GM19025 (cell line): ENCODE measurements around the gene NCOA3.

Source experiments
- ATAC-seq: cut with Tn5 transposase; IDR thresholded peaks from one replicate; pipeline ENCODE4 v1.9.1; 2021; ENCODE audit warnings: mild to moderate bottlenecking, low read depth, moderate library complexity; ENCODE audit not compliant: unreplicated experiment

The NCOA3 gene

DNA sequence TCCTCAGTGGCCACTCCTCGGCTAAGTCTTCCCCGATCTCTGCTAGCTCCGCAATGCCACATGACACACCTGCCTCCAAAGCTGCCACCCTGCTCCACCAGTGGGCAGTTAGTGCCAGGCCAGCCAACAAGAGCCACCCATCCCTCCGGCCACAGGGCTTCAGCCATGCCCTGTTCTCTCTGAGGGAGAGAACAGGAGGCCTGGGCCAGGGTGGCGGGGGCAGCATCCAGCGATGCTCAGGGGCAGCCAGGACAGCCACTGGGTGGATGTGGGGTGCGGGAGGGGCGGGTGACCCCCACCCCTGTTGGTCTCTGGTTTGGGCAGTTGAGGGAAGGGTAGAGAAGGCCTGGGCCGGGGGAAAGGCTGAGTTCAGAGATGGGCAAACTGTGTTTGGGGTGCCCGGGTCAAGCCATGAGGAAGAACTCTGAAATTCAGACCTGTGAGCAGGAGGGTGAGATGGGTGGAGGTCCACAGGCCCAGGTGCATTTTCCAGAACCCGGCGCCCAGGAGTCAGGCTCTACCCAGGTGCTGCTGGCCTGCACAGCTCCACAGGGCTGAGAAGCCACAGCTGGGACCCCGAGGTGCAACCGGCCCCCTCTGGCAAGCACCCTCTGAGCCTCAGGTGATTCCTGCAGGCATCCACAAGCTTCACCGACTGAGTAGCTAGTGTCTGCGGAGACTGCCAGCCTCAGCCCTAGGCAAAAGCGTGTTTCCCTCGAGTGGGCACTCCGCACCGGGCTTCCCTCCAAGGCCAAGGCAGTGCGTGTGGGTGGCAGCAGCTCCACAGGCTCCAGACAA is 192.5 kb downstream of the NCOA3 start:
- ATAC-seq: no peak

DNA sequence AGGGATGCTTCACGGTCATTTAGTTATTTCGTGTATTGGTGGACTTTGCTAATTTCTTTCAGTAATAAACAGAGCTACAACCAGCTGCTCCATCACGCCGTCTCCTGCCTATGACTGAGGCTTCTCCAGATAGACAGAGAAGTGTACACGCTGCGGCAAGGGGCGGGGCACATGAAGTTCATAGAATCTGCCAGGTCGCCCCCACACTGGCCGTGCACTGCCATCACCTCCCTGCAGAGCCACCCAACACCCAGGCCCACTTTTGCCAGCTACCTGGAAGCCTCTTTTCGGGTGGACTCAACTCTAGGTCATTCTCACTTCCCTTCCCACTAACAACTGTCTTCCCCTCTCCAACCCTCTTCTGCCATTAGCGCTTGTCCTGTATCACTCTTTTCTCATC is 195.2 kb downstream of the NCOA3 start:
- no peak for ATAC-seq

DNA sequence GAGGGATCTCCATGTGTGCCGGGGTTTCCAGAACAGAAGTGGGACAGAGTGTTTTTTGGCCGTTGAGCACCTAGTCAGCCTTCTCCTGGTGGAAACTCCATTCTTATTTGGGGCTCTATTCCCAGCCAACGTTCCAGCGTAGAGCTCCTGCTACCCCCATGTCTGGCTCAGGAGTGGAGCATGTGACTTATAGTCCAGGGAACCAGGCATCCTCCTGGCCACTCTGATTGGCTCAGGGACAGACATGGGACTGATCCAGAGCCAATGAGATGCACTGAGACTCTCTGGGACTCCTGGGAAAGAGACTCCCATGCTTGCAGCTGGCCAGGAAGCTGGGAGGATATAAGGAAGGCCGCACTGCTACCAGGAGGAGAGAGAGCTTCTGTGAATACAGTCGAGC is 196.5 kb downstream of the NCOA3 start:
- no peak for ATAC-seq

DNA sequence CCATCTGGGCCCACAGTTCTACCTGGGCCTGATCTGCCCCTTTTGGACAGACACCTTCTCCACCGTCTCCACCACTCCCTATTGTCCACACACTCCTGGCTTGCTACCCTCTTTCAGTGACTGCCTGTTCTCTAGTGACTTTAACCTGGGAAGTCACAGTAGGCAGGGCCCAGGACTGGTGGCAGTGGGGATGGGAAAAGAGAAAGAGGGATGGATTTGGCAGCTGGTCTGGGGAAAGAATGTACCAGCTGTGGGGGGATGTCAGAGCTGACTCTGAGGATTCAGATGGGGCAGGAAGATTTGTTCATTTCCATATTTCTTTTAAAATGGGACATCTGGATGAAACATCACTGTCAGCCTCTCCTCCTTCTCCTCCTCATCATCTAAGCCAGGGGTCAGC is 198.1 kb downstream of the NCOA3 start:
- no peak for ATAC-seq

DNA sequence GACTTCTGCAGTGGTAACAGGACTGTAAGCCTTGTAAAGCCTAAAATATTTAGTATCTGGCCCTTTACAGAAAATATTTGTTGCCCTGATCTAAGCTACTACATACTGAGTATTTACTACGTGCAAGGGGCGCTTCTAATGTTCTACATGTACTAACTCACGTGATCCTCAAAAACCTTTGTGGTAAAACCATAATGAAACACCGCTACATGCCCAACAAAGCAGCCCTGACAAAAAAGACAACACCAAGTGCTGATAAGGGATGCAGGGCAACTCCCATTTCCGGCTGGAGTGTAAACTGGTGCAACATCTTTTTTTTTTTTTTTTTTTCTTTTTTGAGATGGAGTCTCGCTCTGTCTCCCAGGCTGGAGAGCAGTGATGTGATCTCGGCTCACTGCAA is 198.6 kb downstream of the NCOA3 start:
- no peak for ATAC-seq

DNA sequence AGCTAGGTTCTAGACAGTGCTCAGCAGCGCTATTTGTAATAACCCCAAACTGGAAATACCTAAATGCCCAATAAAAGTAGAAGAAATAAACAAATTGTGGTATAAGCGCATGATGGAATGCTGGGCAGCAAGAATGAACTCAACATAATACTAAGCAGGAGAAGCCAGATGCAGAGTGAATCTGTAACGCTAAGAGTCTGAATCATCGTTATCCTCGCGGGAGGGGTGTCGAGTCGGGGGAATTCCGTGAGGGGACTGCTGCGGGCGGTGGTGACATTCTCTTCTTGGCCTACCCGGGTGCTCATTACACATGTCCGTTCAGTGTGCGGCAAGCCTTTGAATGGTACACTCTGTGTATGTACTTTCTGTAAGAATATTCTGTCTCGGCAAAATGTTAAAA is 199.9 kb downstream of the NCOA3 start:
- ATAC-seq: no peak

DNA sequence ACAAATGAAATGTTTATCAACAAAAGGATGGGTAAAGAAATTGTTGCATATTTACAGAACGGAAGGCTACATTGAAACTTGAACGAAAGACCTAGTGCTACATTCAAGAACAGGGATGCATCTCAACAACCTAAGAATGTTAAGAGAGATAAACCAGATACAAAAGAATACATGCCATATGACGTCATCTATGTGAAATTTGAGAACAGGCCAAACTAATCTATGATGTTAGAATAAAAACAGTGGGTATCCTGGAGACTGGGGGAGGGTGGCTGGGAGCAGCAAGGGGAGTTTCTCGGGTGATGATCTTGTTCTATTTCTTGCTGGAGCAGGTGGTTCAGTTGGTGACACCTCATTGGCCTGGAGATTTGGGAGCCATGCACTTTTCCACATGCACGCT is 202.1 kb downstream of the NCOA3 start:
- no peak for ATAC-seq

DNA sequence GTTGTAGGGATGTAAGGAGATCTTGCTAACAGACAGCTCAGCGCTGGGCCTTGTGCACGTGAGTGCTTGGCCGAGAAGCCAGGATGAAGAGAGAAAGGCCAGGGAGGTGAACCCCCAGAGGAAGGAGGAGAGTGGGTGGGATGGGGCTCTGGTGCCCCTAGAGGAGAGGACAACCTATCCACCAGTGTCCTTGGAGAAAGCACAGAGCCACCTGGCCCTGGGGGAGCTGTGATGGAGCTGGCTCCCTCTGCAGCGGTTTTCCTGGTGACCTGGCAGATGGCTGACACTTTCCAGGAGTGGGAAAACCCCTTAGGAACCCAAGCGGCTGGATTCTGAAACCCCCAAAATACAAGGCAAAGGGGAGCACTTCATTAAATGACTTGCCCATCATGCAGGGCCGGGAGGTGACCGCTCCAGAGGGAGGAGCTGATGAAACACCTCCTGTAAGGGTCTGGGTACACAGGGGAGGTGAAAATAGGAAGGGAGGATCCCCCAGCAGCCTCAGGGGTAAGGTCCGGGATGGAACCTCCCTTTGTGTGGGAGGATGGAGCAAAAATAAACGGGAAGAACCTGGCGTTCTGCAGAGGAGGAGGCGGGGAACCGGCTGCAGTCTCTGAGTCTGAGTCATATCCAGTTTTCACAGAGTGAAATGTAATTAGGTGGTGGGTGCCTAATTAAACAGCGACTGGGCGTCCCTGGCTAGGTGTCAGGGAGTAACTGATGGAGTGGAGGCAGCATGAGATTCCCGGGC is 203.2 kb downstream of the NCOA3 start:
- no peak for ATAC-seq

DNA sequence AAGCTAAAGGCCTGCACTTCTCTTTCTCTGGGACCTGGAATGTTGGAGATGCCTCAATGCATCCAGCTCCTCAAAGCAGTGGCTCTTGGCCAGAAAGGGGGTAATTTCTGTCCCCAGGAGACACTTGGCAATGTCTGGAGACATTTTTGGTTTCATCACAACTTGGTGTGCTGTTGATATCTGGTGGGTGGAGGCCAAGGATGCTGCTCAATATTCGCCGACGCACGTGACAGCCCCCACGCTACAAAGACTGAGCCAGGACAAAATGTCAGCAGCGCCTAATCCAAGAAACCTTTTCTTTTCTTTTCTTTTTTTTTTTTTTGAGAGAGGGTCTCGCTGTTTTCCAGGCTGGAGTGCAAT is 203.8 kb downstream of the NCOA3 start:
- ATAC-seq: no peak

DNA sequence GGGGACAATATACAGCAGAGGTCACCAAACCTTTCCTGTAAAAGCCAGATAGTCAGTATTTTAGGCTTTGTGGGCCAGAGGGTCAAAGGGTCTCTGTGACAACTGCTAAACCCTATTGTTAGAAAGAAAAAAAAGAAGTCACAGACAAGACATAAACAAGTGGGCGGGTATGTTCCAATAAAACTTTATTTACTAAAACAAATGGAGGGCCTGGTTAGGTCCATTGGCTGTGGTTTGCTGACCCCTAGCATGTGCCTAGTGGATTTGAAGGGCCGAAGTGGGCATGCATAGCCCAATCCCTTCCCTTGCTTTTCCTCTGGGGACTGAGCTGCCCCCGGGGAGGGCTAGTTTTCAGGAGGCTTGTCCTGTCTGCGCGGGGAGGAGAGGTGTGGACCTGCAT is 204.7 kb downstream of the NCOA3 start:
- ATAC-seq: no peak
